Liver (tissue), 9 donors: Measurements from ENCODE around the gene C16orf78. TPM values are rescaled to one million over a fixed set of nuclear protein-coding genes. Genes with fewer than 3 reads are reported as not detected.

Source experiments
- DNase-seq: peaks from one replicate; pipeline ENCODE4 v3.0.0-alpha.2; 2017; ENCODE audit warnings: low spot score
- H3K27ac ChIP-seq, 2 donors: one replicate each; pipeline ENCODE4 v1.7.0; 2013; ENCODE audit warnings: inconsistent platforms in 2 of 2, low read length in 2 of 2, control low read depth in 1 of 2, low read depth in 1 of 2, mild to moderate bottlenecking in 1 of 2
- H3K27me3 ChIP-seq, 4 donors: one replicate each; pipeline versions ENCODE4 v1.6.1 to v1.7.0; 2013; ENCODE audit warnings: low read length in 3 of 4, inconsistent platforms in 1 of 4, mild to moderate bottlenecking in 1 of 4, moderate library complexity in 1 of 4; ENCODE audit not compliant: control insufficient read depth in 4 of 4, insufficient read depth in 4 of 4
- H3K36me3 ChIP-seq, 4 donors: one replicate each; pipeline versions ENCODE4 v1.6.1 to v1.7.0; 2013; ENCODE audit warnings: low read length in 3 of 4, mild to moderate bottlenecking in 3 of 4, low read depth in 1 of 4, moderate library complexity in 1 of 4; ENCODE audit not compliant: control insufficient read depth in 4 of 4, insufficient read depth in 3 of 4
- H3K4me1 ChIP-seq, 4 donors: one replicate each; pipeline versions ENCODE4 v1.6.1 to v1.7.0; 2013; ENCODE audit warnings: low read length in 3 of 4, mild to moderate bottlenecking in 3 of 4, moderate library complexity in 1 of 4; ENCODE audit not compliant: control insufficient read depth in 4 of 4, insufficient read depth in 4 of 4
- H3K4me3 ChIP-seq, 3 donors: one replicate each; pipeline versions ENCODE4 v1.6.1 to v1.7.0; 2013; ENCODE audit warnings: low read length in 3 of 3, control low read depth in 1 of 3, low read depth in 1 of 3, mild to moderate bottlenecking in 1 of 3
- H3K9ac ChIP-seq, 2 donors: one replicate each; pipeline ENCODE4 v1.7.0; 2013; ENCODE audit warnings: low read length in 2 of 2, mild to moderate bottlenecking in 2 of 2, moderate library complexity in 2 of 2, control low read depth in 1 of 2, low read depth in 1 of 2
- H3K9me3 ChIP-seq, 4 donors: one replicate each; pipeline versions ENCODE4 v1.6.1 to v1.7.0; 2013; ENCODE audit warnings: low read length in 3 of 4; ENCODE audit not compliant: control insufficient read depth in 4 of 4
- ATF3 ChIP-seq: IDR thresholded peaks from 2 replicates; pipeline ENCODE4 v1.6.1; 2016; ENCODE audit warnings: antibody characterized with exemption
- CTCF ChIP-seq: fragments of 150-350 bp; IDR thresholded peaks from 2 replicates; pipeline ENCODE4 v1.5.1; 2017; ENCODE audit warnings: improper control_type of control experiment, low read depth, low read length; ENCODE audit not compliant: missing input control
- EGR1 ChIP-seq, 2 donors: IDR thresholded peaks; 2 replicates each; pipeline ENCODE4 v1.6.1; 2016 to 2018; ENCODE audit warnings: antibody characterized with exemption in 2 of 2, low read depth in 2 of 2
- FOXA2 ChIP-seq: IDR thresholded peaks from 2 replicates; pipeline ENCODE4 v1.6.1; 2016; ENCODE audit warnings: antibody characterized with exemption
- GABPA ChIP-seq, 2 donors: IDR thresholded peaks in 1 of 2; conservative IDR thresholded peaks in 1 of 2; 2 replicates each; pipeline ENCODE4 v1.6.1; 2016; ENCODE audit warnings: antibody characterized with exemption in 2 of 2, mild to moderate bottlenecking in 1 of 2, moderate library complexity in 1 of 2
- HNF4A ChIP-seq, 2 donors: conservative IDR thresholded peaks; 2 replicates each; pipeline ENCODE4 v1.6.1; 2016; ENCODE audit warnings: antibody characterized with exemption in 2 of 2, mild to moderate bottlenecking in 2 of 2
- JUND ChIP-seq, 2 donors: IDR thresholded peaks; 2 replicates each; pipeline ENCODE4 v1.6.1; 2016; ENCODE audit warnings: antibody characterized with exemption in 2 of 2
- MAX ChIP-seq: IDR thresholded peaks from 2 replicates; pipeline ENCODE4 v1.6.1; 2016; ENCODE audit warnings: antibody characterized with exemption
- NR2F2 ChIP-seq: IDR thresholded peaks from 2 replicates; pipeline ENCODE4 v1.6.1; 2016; ENCODE audit warnings: antibody characterized with exemption
- RAD21 ChIP-seq, 2 donors: IDR thresholded peaks; 2 replicates each; pipeline ENCODE4 v1.6.1; 2016; ENCODE audit warnings: antibody characterized with exemption in 2 of 2, mild to moderate bottlenecking in 2 of 2
- REST ChIP-seq: IDR thresholded peaks from 2 replicates; pipeline ENCODE4 v1.6.1; 2016; ENCODE audit warnings: antibody characterized with exemption, mild to moderate bottlenecking
- RXRA ChIP-seq, 2 donors: IDR thresholded peaks; 2 replicates each; pipeline ENCODE4 v1.6.1; 2017 to 2018; ENCODE audit warnings: antibody characterized with exemption in 2 of 2, mild to moderate bottlenecking in 1 of 2
- TAF1 ChIP-seq: conservative IDR thresholded peaks from 2 replicates; pipeline ENCODE4 v1.6.1; 2016; ENCODE audit warnings: antibody characterized with exemption, mild to moderate bottlenecking
- YY1 ChIP-seq: IDR thresholded peaks from 2 replicates; pipeline ENCODE4 v1.6.1; 2016; ENCODE audit warnings: antibody characterized with exemption, mild to moderate bottlenecking
- ZBTB33 ChIP-seq: IDR thresholded peaks from 2 replicates; pipeline ENCODE4 v1.6.1; 2016; ENCODE audit warnings: antibody characterized with exemption
- WGBS: extraction: QIAGEN DNeasy Blood & Tissue Kit; methylation state at CpG from one replicate; pipeline ENCODE4 v1.1.7; 2013; 5-methylcytosine and 5-hydroxymethylcytosine counted together
- polyA plus RNA-seq, 2 donors: library from polyadenylated mRNA; stranded (reverse) in 1 of 2; unstranded in 1 of 2; fragments of 200-250 nt in 1 of 2; fragments of >200 nt in 1 of 2; fragmentation: Nextera tagmentation in 1 of 2; extraction: Ambion mirVana in 1 of 2; gene quantifications; one replicate each; pipeline versions ENCODE4 v1.2.1 to v1.2.3, GENCODE V29; 2013 to 2015
- total RNA-seq, 2 donors: library from RNA; depleted of rRNA; stranded (reverse); fragments of >200 nt; gene quantifications; one replicate each; pipeline ENCODE4 v1.2.3, GENCODE V29; 2014
- donor health status: healthy.
- donor health status: healthy.
- donor health status: healthy.
- donor health status: healthy.
- donor health status: healthy.

The C16orf78 gene
- total and polyA plus RNA-seq, 4 donors, result not detected

GRCh38 chr16:49328325-49328724 is 45.3 kb upstream of the C16orf78 start:
- Histone ChIP-seq H3K27me3 (peaks cover 0 to 4% (median 1%) of the 10 kb centered on the region in 4 donors), H3K36me3 (no peaks in the 10 kb centered on the region), H3K4me3 (no peak overlapping the region), H3K9ac (no peak overlapping the region), H3K4me1 (no peaks in the 10 kb centered on the region), H3K9me3 (peaks cover 0 to 2% (median 0%) of the 10 kb centered on the region in 4 donors), H3K27ac (no peak overlapping the region)
- WGBS, result 74% methylated on average over 4 of the region's 4 CpGs
- DNase-seq, result no peak
- no peak for TF ChIP-seq HNF4A (conservative IDR thresholded peaks at IDR 0.05)
- TF ChIP-seq EGR1 (IDR thresholded peaks at IDR 0.05; ENCODE audit: low read depth in 2 of 2), result no peak
- TF ChIP-seq REST, result no peak
- no peak for TF ChIP-seq GABPA (IDR thresholded peaks at IDR 0.05 in 1 of 2, conservative IDR thresholded peaks at IDR 0.05 in 1 of 2)
- no peak for TF ChIP-seq JUND (IDR thresholded peaks at IDR 0.05)
- no peak for TF ChIP-seq RXRA (IDR thresholded peaks at IDR 0.05)
- no peak for TF ChIP-seq ZBTB33
- no peak for TF ChIP-seq ATF3
- no peak for TF ChIP-seq CTCF
- no peak for TF ChIP-seq TAF1
- no peak for TF ChIP-seq FOXA2
- TF ChIP-seq RAD21 (IDR thresholded peaks at IDR 0.05), result no peak

GRCh38 chr16:49330562-49331201 is 42.9 kb upstream of the C16orf78 start:
- no peak for TF ChIP-seq FOXA2
- no peak for TF ChIP-seq GABPA (IDR thresholded peaks at IDR 0.05 in 1 of 2, conservative IDR thresholded peaks at IDR 0.05 in 1 of 2)
- no peak for TF ChIP-seq ZBTB33
- no peak for TF ChIP-seq NR2F2
- no peak for TF ChIP-seq ATF3
- no peak for TF ChIP-seq YY1
- TF ChIP-seq MAX, result no peak
- TF ChIP-seq JUND (IDR thresholded peaks at IDR 0.05), result no peak
- no peak for TF ChIP-seq RXRA (IDR thresholded peaks at IDR 0.05)
- WGBS, result 74% methylated on average over 9 of the region's 9 CpGs
- no peak for DNase-seq
- H3K27ac ChIP-seq, result no peak overlapping the region
- no peak overlapping the region for H3K9ac ChIP-seq
- H3K4me3 ChIP-seq, result no peak overlapping the region
- H3K9me3 ChIP-seq, result no peaks in the 10 kb centered on the region
- H3K4me1 ChIP-seq, result no peaks in the 10 kb centered on the region
- H3K27me3 ChIP-seq, result peaks cover 0 to under 1% (median 0%) of the 10 kb centered on the region in 4 donors
- H3K36me3 ChIP-seq, result no peaks in the 10 kb centered on the region
